Endothelial cell of umbilical vein (primary cell): ENCODE data around the gene ZNF793. TPM values are rescaled to one million over a fixed set of nuclear protein-coding genes. Genes with fewer than 3 reads are reported as not detected.

Experiments used
- BruUV-seq: library from RNA; stranded (reverse); fragments of 400-500 nt; replicated peaks from 2 replicates; lab custom pipeline; 2021; lab: Mats Ljungman, UMichigan
- CTCF ChIA-PET: fragments of 300-600, 350-600 bp; sonication (Branson Sonifier 250); formaldehyde crosslinking; loops from one replicate; lab custom pipeline; 2021; ENCODE audit warnings: antibody characterized with exemption, inconsistent platforms; lab: Charles Lee
- POLR2A ChIA-PET: fragments of 300-600, 350-600 bp; sonication (Branson Sonifier 250); formaldehyde crosslinking; loops from one replicate; lab custom pipeline; 2021; ENCODE audit warnings: antibody characterized with exemption, inconsistent platforms; lab: Charles Lee
- DNase-seq: peaks from one replicate; pipeline ENCODE4 v3.0.0-alpha.2; 2011; ENCODE audit warnings: low read depth, low spot score
- FAIRE-seq: peaks from 2 replicates; lab custom pipeline; 2011; peaks lifted over from hg19 to GRCh38; lab: Jason Lieb, UNC
- H2AFZ ChIP-seq: 2 replicates; pipeline ENCODE4 v1.6.0; 2012; ENCODE audit warnings: low read depth, low read length, control low read depth, inconsistent platforms
- H3K27ac ChIP-seq: 2 replicates; pipeline ENCODE4 v1.5.1; 2011; ENCODE audit warnings: low read depth, mild to moderate bottlenecking, control low read depth, low read length, moderate library complexity; ENCODE audit not compliant: insufficient read depth
- H3K27me3 ChIP-seq, 2 experiments: 2 replicates each; pipeline versions ENCODE4 v1.6.0 to v1.6.1; 2011; ENCODE audit warnings: low read length in 2 of 2, mixed read lengths in 1 of 2; ENCODE audit not compliant: control insufficient read depth in 2 of 2, insufficient read depth in 2 of 2
- H3K36me3 ChIP-seq, 2 experiments: 2 replicates in 1 of 2; 3 replicates in 1 of 2; pipeline ENCODE4 v1.5.1; 2011; ENCODE audit warnings: low read length in 2 of 2, mild to moderate bottlenecking in 1 of 2, moderate library complexity in 1 of 2; ENCODE audit not compliant: control insufficient read depth in 2 of 2, insufficient read depth in 2 of 2; ENCODE audit errors: extremely low read depth in 1 of 2
- H3K4me1 ChIP-seq: 3 replicates; pipeline ENCODE4 v1.5.1; 2011; ENCODE audit warnings: mild to moderate bottlenecking, low read length; ENCODE audit not compliant: control insufficient read depth, insufficient read depth; ENCODE audit errors: extremely low read depth
- H3K4me2 ChIP-seq: 2 replicates; pipeline ENCODE4 v1.6.1; 2011; ENCODE audit warnings: low read length, control low read depth, mixed read lengths; ENCODE audit not compliant: insufficient read depth
- H3K4me3 ChIP-seq, 3 experiments: fragments of 200-600 bp in 1 of 3; sonication (generic), shearing (Covaris generic) in 1 of 3; replicated peaks in 1 of 3; 2 replicates each; pipeline ENCODE4 v1.5.1; 2011 to 2016; ENCODE audit warnings: control low read depth in 3 of 3, low read length in 3 of 3, mild to moderate bottlenecking in 2 of 3, inconsistent platforms in 1 of 3, low read depth in 1 of 3, moderate library complexity in 1 of 3; ENCODE audit not compliant: insufficient read depth in 1 of 3
- H3K79me2 ChIP-seq: 2 replicates; pipeline ENCODE4 v1.6.0; 2012; ENCODE audit warnings: low read length, inconsistent platforms; ENCODE audit not compliant: control insufficient read depth, insufficient read depth
- H3K9ac ChIP-seq: replicated peaks from 2 replicates; pipeline ENCODE3; 2011; ENCODE audit warnings: low read length, control low read depth; ENCODE audit not compliant: insufficient read depth; ENCODE audit errors: extremely low read depth
- H3K9me1 ChIP-seq: replicated peaks from 3 replicates; pipeline ENCODE4 v1.6.0; 2011; ENCODE audit warnings: mild to moderate bottlenecking, low read length; ENCODE audit not compliant: control insufficient read depth, insufficient read depth; ENCODE audit errors: extremely low read depth
- H3K9me3 ChIP-seq: replicated peaks from 2 replicates; pipeline ENCODE4 v1.5.1; 2012; ENCODE audit warnings: low read length, inconsistent platforms; ENCODE audit not compliant: control insufficient read depth, insufficient read depth
- H4K20me1 ChIP-seq: replicated peaks from 2 replicates; pipeline ENCODE3; 2011; ENCODE audit warnings: mild to moderate bottlenecking, low read length; ENCODE audit not compliant: control insufficient read depth, insufficient read depth; ENCODE audit errors: extremely low read depth
- CTCF ChIP-seq, 2 donors: IDR thresholded peaks; 1 replicate in 1 of 2; 2 replicates in 1 of 2; pipeline ENCODE4 v1.5.1; 2011; ENCODE audit warnings: low read length in 2 of 2, mild to moderate bottlenecking in 2 of 2, moderate library complexity in 2 of 2, control low read depth in 1 of 2, inconsistent platforms in 1 of 2, low read depth in 1 of 2; ENCODE audit not compliant: insufficient read depth in 1 of 2; ENCODE audit errors: extremely low read depth in 1 of 2
- EZH2 ChIP-seq: IDR thresholded peaks from 2 replicates; pipeline ENCODE4 v1.6.1; 2012; ENCODE audit warnings: borderline replicate concordance, low read depth, mild to moderate bottlenecking, moderate library complexity, low read length, inconsistent platforms; ENCODE audit not compliant: severe bottlenecking
- FOS ChIP-seq: IDR thresholded peaks from 2 replicates; pipeline ENCODE4 v1.6.1; 2011; ENCODE audit warnings: mild to moderate bottlenecking, low read length, moderate library complexity, borderline replicate concordance; ENCODE audit not compliant: insufficient read depth
- GATA2 ChIP-seq: IDR thresholded peaks from 2 replicates; pipeline ENCODE4 v1.7.0; 2011; ENCODE audit warnings: low read depth, mild to moderate bottlenecking, moderate library complexity, mixed read lengths, low read length; ENCODE audit not compliant: insufficient read length, insufficient read depth
- JUN ChIP-seq: IDR thresholded peaks from 2 replicates; pipeline ENCODE4 v1.6.1; 2011; ENCODE audit warnings: borderline replicate concordance, low read depth; ENCODE audit not compliant: insufficient read length, insufficient read depth
- MAX ChIP-seq: IDR thresholded peaks from 2 replicates; pipeline ENCODE4 v1.6.1; 2011; ENCODE audit not compliant: insufficient read depth, insufficient read length
- MYC ChIP-seq: IDR thresholded peaks from one replicate; pipeline ENCODE4 v1.6.1; 2011; ENCODE audit warnings: mild to moderate bottlenecking, low read depth, low read length
- POLR2A ChIP-seq: IDR thresholded peaks from 2 replicates; pipeline ENCODE4 v1.6.1; 2012; ENCODE audit warnings: low read depth, mild to moderate bottlenecking, control low read depth, low read length
- POLR2AphosphoS5 ChIP-seq: IDR thresholded peaks from 2 replicates; pipeline ENCODE4 v1.6.1; 2012; ENCODE audit warnings: low read depth, mild to moderate bottlenecking, control low read depth, low read length, moderate library complexity; ENCODE audit not compliant: insufficient read depth
- dilution Hi-C: fragments of 300-500 bp; cut with MboI; formaldehyde crosslinking; loops from one replicate; pipeline ENCODE4 v1.15.0; 2019; ENCODE audit warnings: low sequenced_read_pairs; ENCODE audit not compliant: extremely low pct_ligation_motif_present
- intact Hi-C: fragments of 100-400 bp; cut with micrococcal nuclease; formaldehyde crosslinking; loops from one replicate; pipeline ENCODE4 v1.10.0; 2022
- polyA plus RNA-seq, 4 experiments: library from polyadenylated mRNA; depleted of rRNA in 3 of 4; stranded (reverse) in 3 of 4; unstranded in 1 of 4; fragments of >200 nt; gene quantifications; 2 replicates each; pipeline versions ENCODE4 v1.2.1 to v1.2.3, GENCODE V29; 2011 to 2012; ENCODE audit warnings: missing spikeins in 1 of 4
- total RNA-seq: library from RNA; stranded (reverse); gene quantifications from 2 replicates; pipeline ENCODE4 v1.2.3, GENCODE V29; 2021

Gene ZNF793
- total and polyA plus RNA-seq, 2 donors (not counting 3 experiments of a cell fraction or from before 2014, with no cell fraction given): 0.37 to 3.8 TPM

GRCh38 chr19:37519890-37520289, 13.2 kb downstream of the ZNF793 start:
- TF ChIP-seq POLR2A (no peak), MAX (no peak), GATA2 (no peak), CTCF (IDR thresholded peaks at IDR 0.05; ENCODE audit: extremely low read depth in 1 of 2, insufficient read depth in 1 of 2, low read depth in 1 of 2, low read length in 2 of 2) (no peak), FOS (no peak), JUN (no peak), EZH2 (no peak), MYC (no peak), POLR2AphosphoS5 (no peak)
- no peak for DNase-seq
- ChIA-PET CTCF (no interaction called here), POLR2A (no interaction called here)
- dilution Hi-C loops: no loop called here
- Histone ChIP-seq H3K27ac (no peak overlapping the region), H3K4me2 (no peak overlapping the region), H3K9me1 (no peaks in the 10 kb centered on the region), H3K36me3 (no peaks in the 10 kb centered on the region), H3K9ac (no peak overlapping the region), H3K4me3 (no peak overlapping the region), H3K4me1 (no peaks in the 10 kb centered on the region), H4K20me1 (no peaks in the 10 kb centered on the region), H3K79me2 (no peaks in the 10 kb centered on the region), H2AFZ (no peak overlapping the region), H3K9me3 (no peaks in the 10 kb centered on the region), H3K27me3 (no peaks in the 10 kb centered on the region)
- no TSS peak for BruUV-seq
- intact Hi-C loops: no loop called here
- FAIRE-seq: no peak
